ENCODE data around the gene SORBS1.

SORBS1 gene

GRCh38 chr10:95306851-95307250 is 254.3 kb downstream of the SORBS1 start:
- DNase-seq: no peak

GRCh38 chr10:95306318-95306650 is 254.9 kb downstream of the SORBS1 start:
- no peak for DNase-seq

- no peak for DNase-seq
These were observed 255.4 kb downstream of the SORBS1 start for GRCh38 chr10:95305606-95306317.

- no peak for DNase-seq
These were observed 256.2 kb downstream of the SORBS1 start for GRCh38 chr10:95304976-95305375.

- DNase-seq: no peak
These were observed 256.7 kb downstream of the SORBS1 start for GRCh38 chr10:95304463-95304862.

GRCh38 chr10:95303950-95304349 is 257.2 kb downstream of the SORBS1 start:
- DNase-seq: no peak

GRCh38 chr10:95303535-95303934 is 257.6 kb downstream of the SORBS1 start:
- no peak for DNase-seq

GRCh38 chr10:95300022-95300539 is 261.1 kb downstream of the SORBS1 start:
- DNase-seq: no peak

GRCh38 chr10:95297402-95297801 is 263.8 kb downstream of the SORBS1 start:
- DNase-seq: no peak

GRCh38 chr10:95296764-95297163 is 264.4 kb downstream of the SORBS1 start:
- no peak for DNase-seq

- no peak for DNase-seq
These were observed 266.0 kb downstream of the SORBS1 start for GRCh38 chr10:95295031-95295755.

GRCh38 chr10:95293631-95294030 is 267.5 kb downstream of the SORBS1 start:
- DNase-seq: no peak

GRCh38 chr10:95291365-95292039 is 269.7 kb downstream of the SORBS1 start:
- DNase-seq: no peak

- DNase-seq: peak; percentile 28
These were observed 270.5 kb downstream of the SORBS1 start, which contains the start of gene PDLIM1 for GRCh38 chr10:95290461-95291364. Gene PDLIM1, minus strand, starts transcription at chr10:95291003. Its CDS starts 88 bp downstream, at chr10:95290915.

GRCh38 chr10:95289921-95290421 is 271.2 kb downstream of the SORBS1 start:
- no peak for DNase-seq

GRCh38 chr10:95289003-95289920 is 271.9 kb downstream of the SORBS1 start:
- DNase-seq: no peak

GRCh38 chr10:95288303-95288702 is 272.9 kb downstream of the SORBS1 start:
- no peak for DNase-seq

GRCh38 chr10:95287281-95287680 is 273.9 kb downstream of the SORBS1 start:
- no peak for DNase-seq

- DNase-seq: no peak
These were observed 274.5 kb downstream of the SORBS1 start for GRCh38 chr10:95286707-95287106.

GRCh38 chr10:95285556-95285955 is 275.6 kb downstream of the SORBS1 start:
- DNase-seq: no peak

- DNase-seq: no peak
These were observed 276.4 kb downstream of the SORBS1 start for GRCh38 chr10:95284807-95285206.
